Smooth muscle cell of the coronary artery (primary cell): ENCODE measurements around the gene M6PR. TPM values are rescaled to one million over a fixed set of nuclear protein-coding genes. Genes with fewer than 3 reads are reported as not detected.

Source experiments
- total RNA-seq: library from RNA; depleted of rRNA; stranded (reverse); fragments of >200 nt; gene quantifications from 2 replicates; pipeline ENCODE4 v1.2.3, GENCODE V29; 2014; ENCODE audit warnings: low replicate concordance

M6PR gene
- 300 and 588 TPM in 2 replicates for total RNA-seq

GRCh38 chr12:8949342-8950220, at the start of gene M6PR:
Gene M6PR, minus strand, starts transcription at chr12:8949645. Its CDS starts 3,241 bp downstream, at chr12:8946404.

GRCh38 chr12:8989413-8989812, 40.0 kb upstream of the M6PR start, which contains the start of gene KLRG1:
Gene KLRG1, plus strand, starts transcription at chr12:8989546. Its CDS starts 90 bp downstream, at chr12:8989636.

GRCh38 chr12:8914033-8914715, 35.3 kb downstream of the M6PR start, which contains the start of gene PHC1:
Gene PHC1, plus strand, starts transcription at chr12:8914509. Its CDS starts 3,169 bp downstream, at chr12:8917678.

Other genes with a start within 250 kb of the M6PR start
- under 0.01 TPM in 1 of 2 replicates, not detected in the other for gene A2ML1, start 127.0 kb downstream of the M6PR start, total RNA-seq
- gene PHC1, start 35.1 kb downstream of the M6PR start, total RNA-seq, result 8.3 and 11.6 TPM in 2 replicates
- 0.15 and 0.35 TPM in 2 replicates for gene KLRG1, start 39.9 kb upstream of the M6PR start, total RNA-seq
- 1.2 and 25.4 TPM in 2 replicates for gene A2M, start 166.3 kb upstream of the M6PR start, total RNA-seq